ENCODE data around the gene NIM1K.

The NIM1K gene

DNA sequence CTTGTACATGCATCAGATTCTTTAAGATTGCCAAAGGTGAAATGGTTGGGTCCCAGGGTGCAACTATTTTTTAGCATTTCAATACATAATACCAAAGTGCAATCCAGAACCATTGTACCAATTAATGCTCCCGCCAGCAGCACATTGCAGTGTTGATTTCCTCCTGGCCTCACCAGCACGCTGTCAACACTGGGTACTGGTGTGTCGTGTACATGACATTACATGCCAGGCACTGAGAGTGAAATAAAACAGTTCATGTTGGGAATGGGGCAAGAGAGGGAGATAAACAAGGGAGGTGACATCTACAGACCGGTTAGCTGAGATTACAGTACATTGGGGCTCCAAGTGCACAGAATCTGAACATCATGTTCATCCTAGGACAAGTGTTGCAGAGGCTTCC is 83.4 kb downstream of the NIM1K start:
- in situ Hi-C loops (cut with HindIII; ENCODE audit: low sequenced_read_pairs): no loop called here
- no peak for DNase-seq (ENCODE audit: low read depth, low spot score)
- no peak overlapping the region for H3K4me3 ChIP-seq (ENCODE audit: low read depth, low read length)
- TF ChIP-seq, protein P1, sequence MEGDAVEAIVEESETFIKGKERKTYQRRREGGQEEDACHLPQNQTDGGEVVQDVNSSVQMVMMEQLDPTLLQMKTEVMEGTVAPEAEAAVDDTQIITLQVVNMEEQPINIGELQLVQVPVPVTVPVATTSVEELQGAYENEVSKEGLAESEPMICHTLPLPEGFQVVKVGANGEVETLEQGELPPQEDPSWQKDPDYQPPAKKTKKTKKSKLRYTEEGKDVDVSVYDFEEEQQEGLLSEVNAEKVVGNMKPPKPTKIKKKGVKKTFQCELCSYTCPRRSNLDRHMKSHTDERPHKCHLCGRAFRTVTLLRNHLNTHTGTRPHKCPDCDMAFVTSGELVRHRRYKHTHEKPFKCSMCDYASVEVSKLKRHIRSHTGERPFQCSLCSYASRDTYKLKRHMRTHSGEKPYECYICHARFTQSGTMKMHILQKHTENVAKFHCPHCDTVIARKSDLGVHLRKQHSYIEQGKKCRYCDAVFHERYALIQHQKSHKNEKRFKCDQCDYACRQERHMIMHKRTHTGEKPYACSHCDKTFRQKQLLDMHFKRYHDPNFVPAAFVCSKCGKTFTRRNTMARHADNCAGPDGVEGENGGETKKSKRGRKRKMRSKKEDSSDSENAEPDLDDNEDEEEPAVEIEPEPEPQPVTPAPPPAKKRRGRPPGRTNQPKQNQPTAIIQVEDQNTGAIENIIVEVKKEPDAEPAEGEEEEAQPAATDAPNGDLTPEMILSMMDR (IDR thresholded peaks at IDR 0.05; ENCODE audit: low read depth, low read length): no peak

DNA sequence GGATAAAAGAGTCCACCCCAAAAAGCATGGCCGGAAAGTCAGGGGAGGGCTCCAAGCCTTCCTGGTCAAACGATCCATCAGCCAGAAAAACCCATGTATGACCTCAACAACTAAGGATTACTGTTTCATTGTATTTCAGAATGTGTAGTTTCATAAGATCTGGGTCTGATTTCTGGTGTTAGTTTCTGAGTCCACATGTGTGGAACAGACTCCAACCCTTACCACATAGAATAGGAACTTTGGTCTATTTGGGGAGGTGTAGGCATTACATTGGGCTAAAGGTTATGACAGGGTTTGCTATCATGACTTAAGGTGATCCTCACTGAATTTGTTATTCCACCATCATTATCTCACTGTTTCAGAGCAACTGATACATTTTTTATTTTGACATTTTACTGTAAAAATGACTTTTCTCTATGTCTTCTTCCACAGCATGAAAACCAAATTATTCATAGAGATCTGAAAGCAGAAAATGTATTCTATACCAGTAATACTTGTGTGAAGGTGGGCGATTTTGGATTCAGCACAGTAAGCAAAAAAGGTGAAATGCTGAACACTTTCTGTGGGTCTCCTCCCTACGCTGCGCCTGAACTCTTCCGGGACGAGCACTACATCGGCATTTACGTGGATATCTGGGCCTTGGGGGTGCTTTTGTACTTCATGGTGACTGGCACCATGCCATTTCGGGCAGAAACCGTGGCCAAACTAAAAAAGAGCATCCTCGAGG is 87.7 kb downstream of the NIM1K start:
- no peak for DNase-seq (ENCODE audit: low read depth, low spot score)
- no peak overlapping the region for H3K4me3 ChIP-seq (ENCODE audit: low read depth, low read length)
- in situ Hi-C loops (cut with HindIII; ENCODE audit: low sequenced_read_pairs): no loop called here
- TF ChIP-seq, protein P1 (IDR thresholded peaks at IDR 0.05; ENCODE audit: low read depth, low read length): no peak

DNA sequence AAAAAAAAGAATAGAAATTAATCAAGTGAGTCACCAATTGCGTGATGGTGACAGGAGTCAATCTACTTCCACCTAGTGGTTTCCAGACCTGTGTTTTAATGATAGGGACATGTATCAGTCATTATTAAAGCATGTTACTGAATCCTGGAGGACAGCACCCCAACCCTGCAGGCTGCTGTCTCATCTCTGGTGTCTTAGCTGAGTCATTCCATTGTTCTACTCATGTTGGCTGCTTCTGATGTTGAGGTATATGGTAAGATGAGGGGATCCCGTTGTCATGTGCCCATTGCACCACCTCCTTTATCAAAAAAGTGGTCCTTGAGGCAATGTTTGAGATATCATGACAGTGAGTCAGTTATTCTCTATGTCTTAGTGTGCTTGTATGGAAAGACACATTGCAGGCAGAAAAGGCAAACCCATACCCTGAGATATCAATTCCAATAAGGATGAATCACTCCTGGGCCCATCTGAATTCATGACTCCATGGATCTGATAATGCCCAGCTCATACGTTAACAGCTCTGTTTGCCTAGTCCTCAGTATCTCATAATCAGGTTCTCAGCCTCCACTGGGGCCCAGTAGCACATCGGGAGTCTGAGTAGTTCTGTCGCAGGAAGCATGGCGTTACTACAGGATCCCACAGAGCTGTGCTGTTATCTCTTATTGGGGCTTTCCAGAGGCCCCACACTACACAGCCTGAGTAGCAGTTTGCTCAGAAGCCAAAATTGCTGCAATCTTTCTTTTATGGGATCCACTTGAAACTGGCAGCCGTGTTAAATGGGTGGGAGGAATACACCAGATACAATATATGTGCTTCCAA is 90.0 kb downstream of the NIM1K start:
- in situ Hi-C loops (cut with HindIII; ENCODE audit: low sequenced_read_pairs): no loop called here
- no peak overlapping the region for H3K4me3 ChIP-seq (ENCODE audit: low read depth, low read length)
- TF ChIP-seq, protein P1 (IDR thresholded peaks at IDR 0.05; ENCODE audit: low read depth, low read length): no peak
- no peak for DNase-seq (ENCODE audit: low read depth, low spot score)

DNA sequence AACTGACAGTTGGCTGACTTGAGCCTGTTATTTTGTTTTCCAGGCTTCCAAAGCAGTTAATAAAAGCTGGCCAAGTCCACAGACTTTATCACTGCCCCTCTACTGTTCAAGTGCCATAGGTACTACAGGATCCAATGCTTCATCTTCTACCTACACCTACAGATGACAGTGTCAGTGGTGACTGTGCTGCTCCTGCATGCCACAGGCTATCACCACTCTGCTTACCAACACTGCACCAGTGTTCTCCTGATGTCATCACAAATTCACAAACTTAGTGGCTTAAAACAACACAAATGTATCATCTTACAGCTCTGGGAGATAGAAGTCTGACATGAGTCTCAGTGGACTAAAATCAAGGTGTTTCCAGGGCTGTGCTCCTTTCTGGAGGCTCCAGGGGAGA is 94.6 kb downstream of the NIM1K start:
- TF ChIP-seq, protein P1 (IDR thresholded peaks at IDR 0.05; ENCODE audit: low read depth, low read length): no peak
- in situ Hi-C loops (cut with HindIII; ENCODE audit: low sequenced_read_pairs): no loop called here
- H3K4me3 ChIP-seq (ENCODE audit: low read depth, low read length): no peak overlapping the region
- no peak for DNase-seq (ENCODE audit: low read depth, low spot score)

DNA sequence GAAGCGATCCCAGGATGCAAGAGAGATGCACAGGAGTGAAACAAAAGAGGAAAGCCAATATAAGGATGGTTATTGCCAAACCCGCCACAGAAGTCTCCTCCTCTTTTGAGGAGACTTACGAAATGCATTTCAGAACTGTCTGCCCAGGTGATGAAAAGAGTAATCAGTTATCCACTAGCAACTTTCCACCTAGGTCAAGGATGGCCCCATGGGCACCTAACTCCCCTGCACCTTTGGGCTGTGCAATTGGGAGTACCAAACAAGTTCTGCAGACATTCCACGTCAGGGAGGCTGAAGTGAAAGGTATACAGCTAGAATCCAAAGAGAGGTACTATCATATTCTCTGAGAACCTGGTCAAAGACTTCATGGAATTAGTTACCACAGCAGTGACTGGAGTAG is 95.5 kb downstream of the NIM1K start:
- TF ChIP-seq, protein P1 (IDR thresholded peaks at IDR 0.05; ENCODE audit: low read depth, low read length): no peak
- DNase-seq (ENCODE audit: low read depth, low spot score): no peak
- no peak overlapping the region for H3K4me3 ChIP-seq (ENCODE audit: low read depth, low read length)
- in situ Hi-C loops (cut with HindIII; ENCODE audit: low sequenced_read_pairs): no loop called here

DNA sequence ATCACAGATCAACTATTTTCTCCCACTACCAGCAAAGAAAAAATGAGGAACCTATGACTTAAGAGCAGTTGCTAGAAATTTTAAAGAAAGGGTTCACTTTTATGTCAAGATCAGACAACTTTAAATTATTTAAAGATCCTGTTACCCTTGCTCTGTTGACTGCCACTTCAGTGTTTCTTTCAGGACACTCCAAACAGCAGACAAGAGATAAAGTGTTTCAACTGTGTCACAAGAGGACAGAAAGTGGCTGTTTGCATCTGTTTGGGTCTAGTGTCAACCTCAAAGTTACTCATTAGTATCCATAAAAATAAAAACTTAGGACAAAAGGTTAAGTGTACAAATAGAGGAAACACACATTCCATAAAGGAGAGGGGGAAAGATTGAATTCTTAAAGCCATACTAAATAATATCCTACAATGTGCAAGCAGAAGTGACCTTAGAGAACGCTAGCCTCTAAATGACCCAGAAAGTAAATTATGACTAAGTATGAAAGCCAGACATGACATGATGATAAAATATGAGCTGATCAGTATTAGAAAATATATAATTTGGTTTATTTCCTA is 96.3 kb downstream of the NIM1K start:
- in situ Hi-C loops (cut with HindIII; ENCODE audit: low sequenced_read_pairs): no loop called here
- H3K4me3 ChIP-seq (ENCODE audit: low read depth, low read length): no peak overlapping the region
- TF ChIP-seq, protein P1 (IDR thresholded peaks at IDR 0.05; ENCODE audit: low read depth, low read length): no peak
- DNase-seq (ENCODE audit: low read depth, low spot score): no peak
